SK-N-SH (cell line): ENCODE data around the gene JPH3. TPM values are rescaled to one million over a fixed set of nuclear protein-coding genes. Genes with fewer than 3 reads are reported as not detected.

Experiments used
- CTCF ChIA-PET: fragments of 300-600, 350-600 bp; formaldehyde crosslinking; extraction: SDS; loops from one replicate; lab custom pipeline; 2021; lab: Yijun Ruan, JAX
- POLR2A ChIA-PET: fragments of 350-600 bp; sonication (Branson Sonifier 250); formaldehyde crosslinking; extraction: SDS; loops from one replicate; lab custom pipeline; 2020; ENCODE audit warnings: antibody characterized with exemption, inconsistent platforms; lab: Yijun Ruan, JAX
- DNase-seq: peaks from one replicate; pipeline ENCODE4 v3.0.0; 2012
- H2AFZ ChIP-seq: fragments of 200-600 bp; sonication (generic); 2 replicates; pipeline ENCODE4 v1.8.1; 2016; ENCODE audit warnings: antibody characterized with exemption, mild to moderate bottlenecking, low read depth
- H3F3A ChIP-seq: fragments of 200-600 bp; sonication (generic); replicated peaks from 2 replicates; pipeline ENCODE3; 2016; ENCODE audit warnings: antibody characterized with exemption, mild to moderate bottlenecking; ENCODE audit not compliant: insufficient read depth
- H3K27ac ChIP-seq, 2 experiments: fragments of 200-500 bp in 1 of 2; fragments of 200-600 bp in 1 of 2; sonication (Bioruptor generic) in 1 of 2; sonication (generic), shearing (Covaris generic) in 1 of 2; 2 replicates each; pipeline versions ENCODE4 v1.5.1 to v1.6.1; 2014 to 2016; ENCODE audit warnings: low read depth in 2 of 2, inconsistent platforms in 1 of 2, low read length in 1 of 2, mild to moderate bottlenecking in 1 of 2, mixed read lengths in 1 of 2
- H3K27me3 ChIP-seq: fragments of 200-600 bp; sonication (generic), shearing (Covaris generic); 2 replicates; pipeline ENCODE4 v1.6.1; 2016; ENCODE audit warnings: mixed run types; ENCODE audit not compliant: insufficient read depth
- H3K36me3 ChIP-seq, 2 experiments: fragments of 200-500 bp in 1 of 2; fragments of 200-600 bp in 1 of 2; sonication (Bioruptor generic) in 1 of 2; sonication (generic) in 1 of 2; replicated peaks in 1 of 2; 2 replicates each; pipeline versions ENCODE3 to v1.5.1; 2014 to 2016; ENCODE audit warnings: low read length in 1 of 2, mild to moderate bottlenecking in 1 of 2; ENCODE audit not compliant: insufficient read depth in 2 of 2, control insufficient read depth in 1 of 2
- H3K4me1 ChIP-seq, 2 experiments: fragments of 200-500 bp in 1 of 2; fragments of 200-600 bp in 1 of 2; sonication (Bioruptor generic) in 1 of 2; sonication (generic), shearing (Covaris generic) in 1 of 2; 2 replicates each; pipeline versions ENCODE4 v1.5.1 to v1.6.1; 2014 to 2016; ENCODE audit warnings: low read depth in 1 of 2, low read length in 1 of 2, mixed run types in 1 of 2; ENCODE audit not compliant: insufficient read depth in 2 of 2, control insufficient read depth in 1 of 2
- H3K4me2 ChIP-seq: fragments of 200-600 bp; sonication (generic), shearing (Covaris generic); 2 replicates; pipeline ENCODE4 v1.6.1; 2017; ENCODE audit warnings: mixed run types
- H3K4me3 ChIP-seq, 2 experiments: fragments of 200-500 bp in 1 of 2; fragments of 200-600 bp in 1 of 2; sonication (Bioruptor generic) in 1 of 2; sonication (generic), shearing (Covaris generic) in 1 of 2; 2 replicates each; pipeline versions ENCODE4 v1.5.1 to v1.8.1; 2014 to 2016; ENCODE audit warnings: low read depth in 2 of 2, inconsistent platforms in 1 of 2, low read length in 1 of 2, mild to moderate bottlenecking in 1 of 2, mixed read lengths in 1 of 2, moderate library complexity in 1 of 2
- H3K79me2 ChIP-seq: fragments of 200-600 bp; sonication (generic); 2 replicates; pipeline ENCODE4 v1.8.1; 2017; ENCODE audit warnings: mild to moderate bottlenecking; ENCODE audit not compliant: insufficient read depth
- H3K9ac ChIP-seq: fragments of 200-600 bp; sonication (generic); 2 replicates; pipeline ENCODE4 v1.6.1; 2017; ENCODE audit warnings: mixed run types
- H3K9me2 ChIP-seq: fragments of 200-600 bp; sonication (generic); 2 replicates; pipeline ENCODE4 v1.6.1; 2017; ENCODE audit warnings: mixed run types
- H3K9me3 ChIP-seq: fragments of 200-600 bp; sonication (generic); 2 replicates; pipeline ENCODE4 v1.6.1; 2017; ENCODE audit warnings: mixed run types, mild to moderate bottlenecking, moderate library complexity
- H4K20me1 ChIP-seq: fragments of 200-600 bp; sonication (generic); 2 replicates; pipeline ENCODE4 v1.6.1; 2017; ENCODE audit warnings: mild to moderate bottlenecking, mixed run types; ENCODE audit not compliant: insufficient read depth
- ELF1 ChIP-seq: IDR thresholded peaks from 2 replicates; pipeline ENCODE4 v1.4.0; 2012
- EP300 ChIP-seq, 2 experiments: IDR thresholded peaks; 2 replicates each; pipeline versions ENCODE4 v1.4.0 to v1.6.1; 2012; ENCODE audit warnings: borderline replicate concordance in 1 of 2, low read depth in 1 of 2, low read length in 1 of 2
- EZH2phosphoT487 ChIP-seq: fragments of 200-600 bp; sonication (generic); IDR thresholded peaks from 2 replicates; pipeline ENCODE4 v1.6.1; 2017; ENCODE audit warnings: low read depth, mixed run types, mild to moderate bottlenecking, antibody characterized with exemption, moderate library complexity, borderline replicate concordance
- FOXM1 ChIP-seq: IDR thresholded peaks from 2 replicates; pipeline ENCODE4 v1.4.0; 2012; ENCODE audit warnings: low read depth, mild to moderate bottlenecking
- IRF3 ChIP-seq: fragments of 150-350 bp; IDR thresholded peaks from 2 replicates; pipeline ENCODE4 v1.6.1; 2016; ENCODE audit warnings: mild to moderate bottlenecking, low read depth, low read length
- JUND ChIP-seq: IDR thresholded peaks from 2 replicates; pipeline ENCODE4 v1.4.0; 2012
- MEF2A ChIP-seq: IDR thresholded peaks from 2 replicates; pipeline ENCODE4 v1.4.0; 2012; ENCODE audit warnings: low read depth, borderline replicate concordance
- NFIC ChIP-seq: IDR thresholded peaks from 2 replicates; pipeline ENCODE4 v1.4.0; 2012; ENCODE audit warnings: borderline replicate concordance
- NRF1 ChIP-seq: IDR thresholded peaks from 2 replicates; pipeline ENCODE4 v1.6.1; 2012; ENCODE audit warnings: low read depth, mild to moderate bottlenecking, low read length
- RAD21 ChIP-seq: IDR thresholded peaks from 2 replicates; pipeline ENCODE4 v1.6.1; 2012; ENCODE audit warnings: mild to moderate bottlenecking, low read length
- RXRA ChIP-seq: IDR thresholded peaks from 2 replicates; pipeline ENCODE4 v1.4.0; 2012; ENCODE audit warnings: low read depth, mild to moderate bottlenecking, borderline replicate concordance
- SIN3A ChIP-seq: IDR thresholded peaks from 2 replicates; pipeline ENCODE4 v1.6.1; 2012; ENCODE audit warnings: low read depth, mild to moderate bottlenecking, low read length, moderate library complexity, borderline replicate concordance
- SMC3 ChIP-seq: IDR thresholded peaks from 2 replicates; pipeline ENCODE4 v1.6.1; 2012; ENCODE audit warnings: low read depth, low read length, improper control_type of control experiment
- TAF1 ChIP-seq: IDR thresholded peaks from 2 replicates; pipeline ENCODE4 v1.6.1; 2012; ENCODE audit warnings: low read depth, mild to moderate bottlenecking, low read length, moderate library complexity, borderline replicate concordance
- USF1 ChIP-seq: IDR thresholded peaks from 2 replicates; pipeline ENCODE4 v1.4.0; 2012; ENCODE audit warnings: low read depth, borderline replicate concordance
- WGBS: methylation state at CpG from one replicate; pipeline ENCODE4 v1.1.6; 2017; ENCODE audit warnings: low lambda C conversion rate; 5-methylcytosine and 5-hydroxymethylcytosine counted together
- polyA plus RNA-seq, 3 experiments: library from polyadenylated mRNA; depleted of rRNA; stranded (reverse); fragments of >200 nt; gene quantifications; 2 replicates each; pipeline ENCODE4 v1.2.3, GENCODE V29; 2012
- TF ChIP-seq, protein P1 (sequence below): IDR thresholded peaks from 2 replicates; pipeline ENCODE4; 2012
- TF ChIP-seq, protein P2 (sequence below): IDR thresholded peaks from 2 replicates; pipeline ENCODE4 v1.4.0; 2012; ENCODE audit warnings: low read depth, borderline replicate concordance

JPH3 gene
- polyA plus RNA-seq, 1 of the 3 experiments (the other 2 are of a cell fraction) = 0.25 TPM

GRCh38 chr16:87597324-87597830, 4.9 kb upstream of the JPH3 start:
- Histone ChIP-seq H4K20me1 (no peaks in the 10 kb centered on the region), H3K9ac (no peak overlapping the region), H3K4me3 (no peak overlapping the region), H3K4me1 (peaks cover 0 to 5% of the 10 kb centered on the region in 2 experiments; a peak in 1 of 4 replicates), H3K4me2 (no peak overlapping the region), H3K79me2 (no peaks in the 10 kb centered on the region), H3K27me3 (peaks cover 45% of the 10 kb centered on the region), H3K9me3 (no peaks in the 10 kb centered on the region), H3K36me3 (no peaks in the 10 kb centered on the region), H3F3A (no peaks in the 10 kb centered on the region), H3K9me2 (no peaks in the 10 kb centered on the region), H3K27ac (no peak overlapping the region), H2AFZ (no peak overlapping the region)
- no peak for TF ChIP-seq FOXM1
- no peak for TF ChIP-seq RXRA
- TF ChIP-seq NRF1 = no peak
- TF ChIP-seq EP300 (IDR thresholded peaks at IDR 0.05; ENCODE audit: borderline replicate concordance in 1 of 2, low read depth in 1 of 2, low read length in 1 of 2) = no peak
- TF ChIP-seq EZH2phosphoT487 = no peak
- ChIA-PET POLR2A (no interaction called here), CTCF (interaction anchor here (2.5 to 3.8 kb wide), 2 partner anchors 9 to 38 kb away, joined by 15 to 23 read pairs; no protein-coding TSS in a partner anchor)
- DNase-seq = no peak
- WGBS = 64% methylated on average over 6 of the region's 6 CpGs

GRCh38 chr16:87598431-87598830, 3.9 kb upstream of the JPH3 start:
- CTCF ChIA-PET = interaction anchor here (2.5 to 3.8 kb wide), 2 partner anchors 10 to 37 kb away, joined by 15 to 23 read pairs; no protein-coding TSS in a partner anchor

More at GRCh38 chr16:87598431-87598830, 3.9 kb upstream of the JPH3 start:
- Histone ChIP-seq H3K9ac (no peak overlapping the region), H2AFZ (no peak overlapping the region), H3K4me2 (no peak overlapping the region), H3K9me2 (no peaks in the 10 kb centered on the region), H3K4me1 (peaks cover 0 to 5% of the 10 kb centered on the region in 2 experiments; a peak in 1 of 4 replicates), H4K20me1 (no peaks in the 10 kb centered on the region), H3K36me3 (no peaks in the 10 kb centered on the region), H3K27ac (no peak overlapping the region), H3K27me3 (peaks cover 53% of the 10 kb centered on the region), H3K9me3 (no peaks in the 10 kb centered on the region), H3K79me2 (no peaks in the 10 kb centered on the region), H3F3A (no peaks in the 10 kb centered on the region), H3K4me3 (no peak overlapping the region)
- 33% methylated on average over 4 of the region's 5 CpGs for WGBS
- TF ChIP-seq USF1 (no peak), TAF1 (no peak), RAD21 (no peak), ELF1 (no peak), SIN3A (no peak), JUND (no peak), SMC3 (no peak), IRF3 (no peak), MEF2A (no peak), NFIC (no peak)
- TF ChIP-seq, protein P1, sequence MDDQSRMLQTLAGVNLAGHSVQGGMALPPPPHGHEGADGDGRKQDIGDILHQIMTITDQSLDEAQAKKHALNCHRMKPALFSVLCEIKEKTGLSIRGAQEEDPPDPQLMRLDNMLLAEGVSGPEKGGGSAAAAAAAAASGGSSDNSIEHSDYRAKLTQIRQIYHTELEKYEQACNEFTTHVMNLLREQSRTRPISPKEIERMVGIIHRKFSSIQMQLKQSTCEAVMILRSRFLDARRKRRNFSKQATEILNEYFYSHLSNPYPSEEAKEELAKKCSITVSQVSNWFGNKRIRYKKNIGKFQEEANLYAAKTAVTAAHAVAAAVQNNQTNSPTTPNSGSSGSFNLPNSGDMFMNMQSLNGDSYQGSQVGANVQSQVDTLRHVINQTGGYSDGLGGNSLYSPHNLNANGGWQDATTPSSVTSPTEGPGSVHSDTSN = no peak
- TF ChIP-seq, protein P2, sequence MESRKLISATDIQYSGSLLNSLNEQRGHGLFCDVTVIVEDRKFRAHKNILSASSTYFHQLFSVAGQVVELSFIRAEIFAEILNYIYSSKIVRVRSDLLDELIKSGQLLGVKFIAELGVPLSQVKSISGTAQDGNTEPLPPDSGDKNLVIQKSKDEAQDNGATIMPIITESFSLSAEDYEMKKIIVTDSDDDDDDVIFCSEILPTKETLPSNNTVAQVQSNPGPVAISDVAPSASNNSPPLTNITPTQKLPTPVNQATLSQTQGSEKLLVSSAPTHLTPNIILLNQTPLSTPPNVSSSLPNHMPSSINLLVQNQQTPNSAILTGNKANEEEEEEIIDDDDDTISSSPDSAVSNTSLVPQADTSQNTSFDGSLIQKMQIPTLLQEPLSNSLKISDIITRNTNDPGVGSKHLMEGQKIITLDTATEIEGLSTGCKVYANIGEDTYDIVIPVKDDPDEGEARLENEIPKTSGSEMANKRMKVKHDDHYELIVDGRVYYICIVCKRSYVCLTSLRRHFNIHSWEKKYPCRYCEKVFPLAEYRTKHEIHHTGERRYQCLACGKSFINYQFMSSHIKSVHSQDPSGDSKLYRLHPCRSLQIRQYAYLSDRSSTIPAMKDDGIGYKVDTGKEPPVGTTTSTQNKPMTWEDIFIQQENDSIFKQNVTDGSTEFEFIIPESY = no peak
- POLR2A ChIA-PET = no interaction called here
- no peak for DNase-seq
